Prostate gland (tissue), 2 donors: ENCODE data around the gene VRK3. TPM values are rescaled to one million over a fixed set of nuclear protein-coding genes. Genes with fewer than 3 reads are reported as not detected.

Source experiments
- DNase-seq: peaks from one replicate; pipeline ENCODE4 v3.0.0-alpha.2; 2019; ENCODE audit warnings: low spot score
- H3K27ac ChIP-seq, 2 donors: fragments of 200-600 bp; sonication (generic); 2 replicates each; pipeline ENCODE4 v1.5.1; 2017 to 2019
- H3K27me3 ChIP-seq: fragments of 200-600 bp; sonication (generic); replicated peaks from 2 replicates; pipeline ENCODE4 v1.5.1; 2019; ENCODE audit not compliant: insufficient read depth
- H3K36me3 ChIP-seq, 2 donors: fragments of 200-600 bp; sonication (generic); 1 replicate in 1 of 2; 2 replicates in 1 of 2; pipeline versions ENCODE4 v1.5.1 to v1.8.1; 2017 to 2019
- H3K4me1 ChIP-seq: fragments of 200-600 bp; sonication (generic); replicated peaks from 2 replicates; pipeline ENCODE4 v1.5.1; 2019
- H3K4me3 ChIP-seq, 2 donors: fragments of 200-600 bp; sonication (generic); 2 replicates each; pipeline ENCODE4 v1.5.1; 2017 to 2019
- H3K9me3 ChIP-seq: fragments of 200-600 bp; sonication (generic); 2 replicates; pipeline ENCODE4 v1.5.1; 2017
- CTCF ChIP-seq, 4 experiments: fragments of 200-600 bp in 2 of 4; fragments of 450-650 bp in 2 of 4; sonication (generic) in 2 of 4; IDR thresholded peaks; 1 replicate in 3 of 4; 2 replicates in 1 of 4; pipeline ENCODE4 v1.5.1; 2016 to 2019; ENCODE audit warnings: antibody characterized with exemption in 4 of 4, mild to moderate bottlenecking in 2 of 4, moderate library complexity in 2 of 4
- POLR2A ChIP-seq: fragments of 450-650 bp; IDR thresholded peaks from one replicate; pipeline ENCODE4 v1.6.1; 2016; ENCODE audit warnings: antibody characterized with exemption, mild to moderate bottlenecking
- POLR2AphosphoS5 ChIP-seq: sonication (generic); formaldehyde crosslinking; IDR thresholded peaks from one replicate; pipeline ENCODE4 v1.6.1; 2017; ENCODE audit warnings: antibody characterized with exemption
- WGBS: methylation state at CpG from one replicate; pipeline ENCODE4 v1.1.5; 2018; 5-methylcytosine and 5-hydroxymethylcytosine counted together
- intact Hi-C: fragments of 100-400 bp; cut with DNase I; formaldehyde crosslinking; loops from one replicate; pipeline ENCODE4 v1.14.2; 2022
- total RNA-seq, 2 donors: library from RNA; depleted of rRNA; stranded (reverse); fragments of >200 nt; gene quantifications; one replicate each; pipeline ENCODE4 v1.1.0, GENCODE V29; 2016

The VRK3 gene
- total RNA-seq, 2 donors from 2014 or later = 47.8 to 76.5 TPM

- H3K4me3 ChIP-seq = no peak overlapping the region
- DNase-seq = no peak
- no peak for TF ChIP-seq CTCF (IDR thresholded peaks at IDR 0.05)
- TF ChIP-seq POLR2A = no peak
- no peak for TF ChIP-seq POLR2AphosphoS5
- H3K36me3 ChIP-seq = peaks cover 0 to 5% of the 10 kb centered on the region in 2 donors
- intact Hi-C loops = no loop called here
- no peaks in the 10 kb centered on the region for H3K4me1 ChIP-seq
- no peaks in the 10 kb centered on the region for H3K27me3 ChIP-seq
- WGBS = 86% methylated on average over 13 of the region's 13 CpGs
- H3K27ac ChIP-seq = no peak overlapping the region
- H3K9me3 ChIP-seq = no peaks in the 10 kb centered on the region
Measured at GRCh38 chr19:49977076-49977475, 48.1 kb downstream of the VRK3 start.

GRCh38 chr19:49976496-49976895 is 48.7 kb downstream of the VRK3 start:
- Histone ChIP-seq H3K9me3 (no peaks in the 10 kb centered on the region), H3K27ac (no peak overlapping the region), H3K27me3 (no peaks in the 10 kb centered on the region), H3K36me3 (peaks cover 0 to 5% of the 10 kb centered on the region in 2 donors), H3K4me1 (no peaks in the 10 kb centered on the region), H3K4me3 (no peak overlapping the region)
- WGBS = 82% methylated on average over 3 of the region's 3 CpGs
- intact Hi-C loops = no loop called here
- TF ChIP-seq CTCF (IDR thresholded peaks at IDR 0.05) (no peak), POLR2AphosphoS5 (no peak), POLR2A (no peak)
- DNase-seq = no peak

- Histone ChIP-seq H3K4me3 (no peak overlapping the region), H3K27me3 (no peaks in the 10 kb centered on the region), H3K9me3 (no peaks in the 10 kb centered on the region), H3K4me1 (no peaks in the 10 kb centered on the region), H3K36me3 (peaks cover 0 to 5% of the 10 kb centered on the region in 2 donors), H3K27ac (no peak overlapping the region)
- no peak for DNase-seq
- TF ChIP-seq POLR2AphosphoS5 = no peak
- no peak for TF ChIP-seq POLR2A
- no peak for TF ChIP-seq CTCF (IDR thresholded peaks at IDR 0.05)
- WGBS = 78% methylated on average over 7 of the region's 7 CpGs
- intact Hi-C loops = no loop called here
Measured at GRCh38 chr19:49975051-49975450, 50.1 kb downstream of the VRK3 start.

GRCh38 chr19:49973987-49974386 is 51.2 kb downstream of the VRK3 start:
- DNase-seq = no peak
- H3K36me3 ChIP-seq = peaks cover 0 to 2% of the 10 kb centered on the region in 2 donors
- H3K27me3 ChIP-seq = peaks cover 2% of the 10 kb centered on the region
- intact Hi-C loops = no loop called here
- H3K9me3 ChIP-seq = no peaks in the 10 kb centered on the region
- WGBS = 88% methylated on average over 18 of the region's 18 CpGs
- H3K4me3 ChIP-seq = no peak overlapping the region
- no peaks in the 10 kb centered on the region for H3K4me1 ChIP-seq
- H3K27ac ChIP-seq = no peak overlapping the region
- no peak for TF ChIP-seq POLR2AphosphoS5
- no peak for TF ChIP-seq CTCF (IDR thresholded peaks at IDR 0.05)
- TF ChIP-seq POLR2A = no peak

- no peak for TF ChIP-seq POLR2AphosphoS5
- no peak for TF ChIP-seq POLR2A
- no peak for TF ChIP-seq CTCF (IDR thresholded peaks at IDR 0.05)
- no peak for DNase-seq
- Histone ChIP-seq H3K9me3 (no peaks in the 10 kb centered on the region), H3K4me3 (no peak overlapping the region), H3K4me1 (no peaks in the 10 kb centered on the region), H3K27ac (no peak overlapping the region), H3K36me3 (no peaks in the 10 kb centered on the region), H3K27me3 (peaks cover 2% of the 10 kb centered on the region)
- intact Hi-C loops = no loop called here
- WGBS = 92% methylated on average over 5 of the region's 6 CpGs
Measured at GRCh38 chr19:49972841-49973240, 52.3 kb downstream of the VRK3 start.
